Kasumi-1 (cell line): ENCODE measurements around the gene MPST.

Source experiments
- DNase-seq, 2 experiments: peaks; one replicate each; lab custom pipeline; 2025; lab: John Stamatoyannopoulos, UW

MPST gene

DNA sequence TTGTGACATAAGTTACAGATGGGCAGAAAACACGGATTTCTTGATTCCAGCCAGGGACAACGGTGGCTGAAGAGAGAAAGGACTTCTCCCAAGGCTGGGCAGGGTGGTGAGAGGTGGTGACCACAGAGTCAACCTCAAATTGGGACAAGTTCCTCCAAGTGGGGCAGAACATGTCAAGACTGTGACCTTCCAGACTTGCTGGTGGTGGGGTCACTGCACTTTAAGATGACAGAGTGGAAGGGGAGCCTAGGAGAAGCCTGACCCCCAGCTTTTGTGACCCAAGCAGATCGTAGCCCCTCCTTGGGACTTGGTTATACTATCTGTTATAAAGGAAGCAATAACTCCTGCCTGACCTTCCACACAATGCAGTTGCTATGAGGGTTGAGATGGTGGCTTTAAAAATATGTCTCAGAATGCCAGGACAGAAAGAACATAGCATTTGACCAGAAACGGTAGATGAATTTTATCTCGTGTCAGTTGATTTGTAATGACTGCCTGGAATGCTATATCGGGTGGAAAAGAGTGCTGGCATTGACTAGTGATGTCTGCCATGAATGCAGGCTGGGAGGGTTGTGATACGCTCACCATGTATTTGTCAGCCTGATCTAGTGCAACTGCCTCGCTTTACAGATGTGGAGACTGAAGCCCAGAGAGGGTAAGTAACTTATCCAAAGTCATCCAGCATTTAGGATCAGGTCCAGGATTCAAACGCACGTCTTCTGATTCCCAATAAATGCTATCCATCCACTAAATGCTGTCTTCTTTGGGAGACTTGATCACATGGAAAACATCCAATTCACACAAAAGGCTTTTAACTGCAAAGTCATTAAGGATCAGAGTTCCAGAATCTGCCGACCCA, 18.6 kb upstream of the MPST start:
- DNase-seq: no peak

DNA sequence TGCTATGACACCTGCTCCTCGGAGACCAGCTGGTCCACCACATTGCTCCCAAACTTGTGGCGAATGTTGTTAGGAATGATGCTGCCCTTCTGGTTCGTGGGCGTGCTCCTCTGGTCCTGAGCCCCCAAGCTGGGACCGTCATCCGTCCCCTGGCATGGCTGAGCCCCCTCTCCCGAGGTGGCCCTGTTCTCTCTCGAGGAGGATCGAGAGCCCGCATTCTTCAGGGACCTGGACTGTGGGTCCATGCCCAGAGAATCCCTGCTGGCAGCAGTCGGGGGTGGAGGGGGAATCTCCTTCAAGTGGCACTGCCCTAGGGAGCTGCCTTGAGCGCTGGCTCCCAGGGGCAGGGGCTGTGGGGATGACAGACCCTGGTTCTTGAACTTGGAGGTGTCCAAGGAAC, 17.7 kb upstream of the MPST start:
- no peak for DNase-seq

DNA sequence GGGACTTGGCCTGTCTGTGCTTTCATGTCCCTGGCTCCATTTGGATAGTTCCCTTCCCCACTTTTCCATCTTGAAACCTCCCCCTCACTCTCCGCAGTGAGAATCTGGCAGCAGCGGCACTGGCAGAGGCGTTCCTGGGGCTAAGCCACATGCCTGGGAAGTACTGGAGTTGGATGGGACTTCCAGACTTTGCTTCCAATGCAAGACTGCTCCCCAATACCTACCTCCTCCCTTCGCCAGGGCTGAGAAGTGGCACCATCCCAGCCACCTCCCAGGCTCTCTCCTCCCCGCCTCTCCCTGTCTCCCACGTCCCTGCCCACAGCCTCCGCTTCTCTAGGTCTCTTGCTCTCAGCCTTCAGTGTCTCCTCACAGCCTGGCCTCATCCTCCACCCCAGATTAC, 16.9 kb upstream of the MPST start:
- no peak for DNase-seq

DNA sequence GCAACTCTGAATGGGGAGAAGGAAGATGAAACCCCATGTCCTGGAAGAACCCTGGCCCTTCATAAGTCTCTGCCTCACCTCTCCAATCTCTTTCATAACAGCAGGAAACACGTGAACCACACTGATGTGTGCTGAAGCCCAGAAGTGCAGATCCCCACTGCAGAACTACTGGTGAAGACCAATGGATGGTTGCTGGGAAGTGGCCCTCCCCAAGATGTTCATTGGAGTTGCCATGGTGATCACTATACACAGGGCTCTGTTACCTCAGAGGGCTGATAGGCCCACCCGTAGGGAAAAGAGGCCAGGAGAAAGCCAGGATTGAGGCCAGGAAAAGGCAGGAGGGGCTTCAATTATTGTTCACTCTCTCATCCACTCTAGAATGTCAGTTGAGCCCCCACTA, 11.9 kb upstream of the MPST start:
- peak; percentile 5 to 30 for DNase-seq

DNA sequence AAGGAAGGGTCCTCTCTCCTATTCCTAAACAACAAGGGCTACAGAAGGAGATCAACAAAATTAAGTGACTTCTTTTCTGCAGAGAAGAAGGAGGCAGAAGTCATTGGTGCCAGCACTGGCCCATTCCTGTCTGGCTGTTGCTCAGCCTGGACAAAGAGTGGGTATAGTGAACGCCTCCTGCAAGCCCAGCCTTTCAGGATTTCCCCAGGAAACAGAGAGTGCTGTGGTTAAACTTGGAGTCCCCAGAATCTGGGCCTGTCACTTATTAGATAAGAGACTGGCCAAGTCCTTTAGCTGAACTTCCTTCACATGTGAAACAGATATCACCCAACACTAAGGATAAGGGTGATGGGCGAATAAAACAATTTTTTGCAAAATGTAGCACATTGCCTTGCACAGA, 11.2 kb upstream of the MPST start:
- peak; percentile 32 to 39 for DNase-seq

DNA sequence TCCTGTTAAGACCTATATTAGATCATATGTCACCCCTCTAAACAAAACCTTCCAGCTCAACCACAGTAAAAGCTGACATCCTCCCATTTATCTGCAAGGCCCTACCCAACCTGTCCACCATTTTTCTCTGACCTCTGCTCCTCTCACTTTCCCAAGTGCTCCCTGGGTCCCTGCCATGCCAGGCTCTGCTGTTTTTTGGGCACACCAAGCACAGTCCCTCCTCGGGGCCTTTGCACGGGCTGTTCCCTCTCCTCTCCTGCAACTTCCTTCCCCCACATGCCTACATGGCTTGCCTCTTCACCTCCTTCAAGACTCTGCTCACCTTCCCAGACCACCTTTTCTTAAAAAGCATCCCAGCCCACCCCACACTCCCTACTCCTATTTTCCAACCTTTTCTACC, 10.1 kb upstream of the MPST start:
- no peak for DNase-seq

DNA sequence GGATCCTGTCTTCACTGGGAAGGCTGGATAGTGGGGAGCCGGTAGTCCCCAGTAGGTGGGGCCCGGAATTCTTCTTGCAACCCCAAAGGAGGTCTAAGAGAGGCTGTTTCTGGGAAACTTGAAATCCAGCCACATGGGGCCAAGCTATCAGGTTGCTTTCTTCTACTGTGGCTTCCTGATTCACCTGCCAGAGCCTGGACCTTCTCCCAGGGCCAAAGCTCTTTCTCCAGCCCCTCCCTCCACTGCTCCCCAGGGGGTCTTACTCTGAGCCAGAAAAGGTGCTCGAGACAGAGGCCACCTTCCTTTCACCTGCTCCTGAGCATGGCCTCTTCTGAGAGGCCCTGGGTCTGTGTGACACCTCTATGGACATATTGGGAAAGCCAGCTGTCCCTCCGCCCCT, 9.4 kb upstream of the MPST start:
- no peak for DNase-seq

DNA sequence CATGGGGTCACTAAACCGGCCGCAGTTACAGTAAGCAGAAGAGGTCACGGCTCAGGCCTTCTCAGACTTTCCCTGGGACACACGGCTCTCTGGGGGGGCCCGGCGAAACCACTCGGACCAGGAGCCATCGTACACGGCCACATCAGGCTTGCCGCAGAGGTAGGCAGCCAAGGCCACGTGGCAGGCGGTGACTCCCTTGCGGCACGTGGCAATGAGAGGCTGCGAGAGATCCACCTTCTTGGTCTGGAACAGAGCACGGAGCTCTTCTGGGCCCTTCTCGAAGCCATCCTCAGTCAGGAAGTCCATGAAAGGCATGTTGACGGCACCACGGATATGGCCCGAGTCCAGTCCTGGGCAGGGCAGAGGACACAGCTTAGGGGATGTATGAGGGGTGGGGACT, 8.6 kb upstream of the MPST start:
- no peak for DNase-seq

DNA sequence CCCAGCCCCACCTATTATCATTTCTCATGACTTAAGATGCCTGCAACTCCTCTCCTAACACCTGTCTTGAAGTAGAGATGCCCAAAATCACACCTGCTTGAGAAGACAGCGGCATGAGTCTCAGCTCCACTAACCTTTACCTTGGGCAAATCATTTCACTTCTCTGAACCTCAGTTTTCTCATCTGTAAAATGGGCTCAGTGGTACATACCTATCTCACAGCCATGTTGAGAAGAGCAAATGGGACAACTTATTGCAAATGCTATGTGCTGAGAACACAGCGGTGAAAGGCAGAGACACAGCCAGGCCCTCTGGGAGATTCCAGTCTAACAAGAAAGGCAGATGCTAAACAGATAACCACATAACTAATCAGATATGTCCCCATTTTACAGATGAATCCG, 8.1 kb upstream of the MPST start:
- DNase-seq: no peak

DNA sequence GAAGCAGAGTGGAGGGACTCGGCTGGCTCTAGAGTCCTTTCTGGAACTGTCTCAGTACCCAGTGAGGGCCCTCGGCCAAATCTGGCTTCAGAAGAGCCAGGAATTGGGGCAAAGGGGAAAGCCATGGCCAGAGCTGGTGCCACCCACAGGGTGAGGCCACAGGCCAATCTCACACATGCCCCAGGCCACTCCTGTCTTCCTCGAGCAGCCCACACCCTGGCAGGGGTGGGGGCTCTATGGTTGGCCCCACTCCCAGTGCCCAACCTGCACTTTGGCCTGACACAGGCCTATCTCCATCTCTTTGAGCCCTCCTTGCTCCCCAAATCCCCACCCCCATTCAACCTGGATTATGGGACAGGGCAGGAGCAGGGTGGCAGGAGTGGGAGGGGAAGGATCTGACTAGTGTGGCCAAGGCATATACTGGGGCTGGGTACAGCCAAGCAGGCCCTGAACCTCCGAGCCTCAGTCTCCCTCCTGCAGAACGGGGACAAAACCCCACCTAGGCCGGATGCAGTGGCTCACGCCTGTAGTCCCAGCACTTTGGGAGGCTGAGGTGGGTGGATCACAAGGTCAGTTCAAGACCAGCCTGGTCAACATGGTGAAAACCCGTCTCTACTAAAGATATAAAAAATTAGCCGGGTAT, 7.2 kb upstream of the MPST start:
- DNase-seq: no peak

DNA sequence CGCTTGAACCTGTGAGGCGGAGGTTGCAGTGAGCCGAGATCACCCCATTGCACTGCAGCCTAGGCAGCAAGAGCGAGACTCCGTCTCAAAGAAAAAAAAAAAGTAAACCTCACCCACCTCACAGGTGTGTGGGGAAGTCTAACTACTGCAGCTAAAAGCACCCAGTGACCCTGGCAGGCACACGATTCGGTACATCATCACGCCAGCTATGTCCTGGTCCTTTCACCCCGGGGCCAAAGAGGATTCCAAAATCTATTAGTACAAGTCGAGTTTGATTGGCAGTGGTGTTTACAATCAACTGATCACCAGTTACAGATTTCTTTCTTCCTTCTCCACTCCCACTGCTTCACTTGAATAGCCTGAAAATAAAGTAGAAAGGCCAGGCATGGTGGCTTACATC, 6.6 kb upstream of the MPST start:
- no peak for DNase-seq

DNA sequence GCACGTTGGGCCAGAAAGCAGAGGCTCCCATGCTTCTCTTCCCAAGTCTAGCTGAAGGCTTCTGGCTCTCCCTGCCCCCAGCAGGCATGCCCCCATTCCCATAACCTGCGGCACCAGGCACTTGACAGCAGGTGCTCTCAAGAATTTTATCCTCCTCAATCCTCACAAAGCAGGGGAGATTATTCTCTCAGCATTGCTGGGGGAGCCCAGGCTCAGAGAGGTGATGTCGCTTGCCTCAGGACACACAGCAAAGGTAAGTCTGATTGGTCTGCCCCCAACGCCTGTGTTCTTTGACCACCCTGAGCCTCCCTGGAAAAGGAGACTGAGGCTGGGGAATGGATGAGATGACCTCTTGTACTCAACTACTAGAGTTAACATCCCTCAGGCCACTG, 5.1 kb upstream of the MPST start:
- no peak for DNase-seq

DNA sequence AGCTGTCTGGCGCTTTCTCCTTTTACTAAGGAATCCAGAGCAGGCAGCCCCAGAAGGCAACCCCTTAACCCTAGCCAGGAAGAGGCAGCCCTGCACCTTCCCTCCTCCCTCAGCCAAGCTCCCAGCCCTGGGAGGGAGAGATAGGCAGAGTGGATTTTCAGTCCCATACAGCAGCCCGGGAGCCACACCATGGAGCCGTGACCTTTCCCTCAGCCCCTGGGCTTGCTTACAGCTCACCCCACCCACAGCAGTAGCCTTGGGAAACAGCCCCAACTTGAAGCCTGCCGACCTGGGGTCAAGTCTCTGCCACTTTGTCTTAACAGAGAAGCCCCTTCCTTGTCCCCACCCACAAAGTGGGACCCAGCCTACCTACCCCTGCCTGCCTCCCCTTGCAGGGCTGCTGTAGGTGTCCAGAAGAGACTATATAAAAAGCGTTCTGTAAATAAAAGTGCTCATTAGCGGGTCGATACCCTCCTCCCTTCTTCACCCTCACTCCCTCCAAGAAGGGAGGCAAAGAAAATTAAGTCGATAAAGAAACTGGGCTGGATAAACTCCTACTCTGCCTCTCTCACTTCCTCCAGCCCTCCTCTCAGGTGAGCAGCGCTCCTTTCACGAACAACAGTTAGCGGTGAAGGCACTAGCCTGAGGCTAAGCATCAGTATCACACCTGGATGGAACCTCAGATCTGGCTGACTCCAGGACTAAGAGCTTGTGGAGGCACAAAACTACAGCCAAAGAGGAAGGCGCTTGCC, 4.5 kb upstream of the MPST start:
- DNase-seq: no peak

DNA sequence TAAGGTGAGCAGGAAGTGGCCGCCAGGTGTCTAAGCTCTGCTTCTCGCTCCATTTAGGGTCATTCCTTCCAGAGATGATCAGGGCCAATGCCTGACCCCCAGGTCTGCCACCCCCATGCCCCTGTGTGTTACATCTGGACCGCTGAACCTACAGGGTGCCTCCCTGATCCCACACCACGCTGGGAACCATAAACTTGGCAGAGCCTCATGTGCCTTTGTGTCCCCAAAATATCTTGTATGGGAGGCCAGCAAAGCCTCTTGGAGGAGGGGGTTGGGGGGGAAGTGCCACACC, 4.0 kb upstream of the MPST start:
- no peak for DNase-seq

DNA sequence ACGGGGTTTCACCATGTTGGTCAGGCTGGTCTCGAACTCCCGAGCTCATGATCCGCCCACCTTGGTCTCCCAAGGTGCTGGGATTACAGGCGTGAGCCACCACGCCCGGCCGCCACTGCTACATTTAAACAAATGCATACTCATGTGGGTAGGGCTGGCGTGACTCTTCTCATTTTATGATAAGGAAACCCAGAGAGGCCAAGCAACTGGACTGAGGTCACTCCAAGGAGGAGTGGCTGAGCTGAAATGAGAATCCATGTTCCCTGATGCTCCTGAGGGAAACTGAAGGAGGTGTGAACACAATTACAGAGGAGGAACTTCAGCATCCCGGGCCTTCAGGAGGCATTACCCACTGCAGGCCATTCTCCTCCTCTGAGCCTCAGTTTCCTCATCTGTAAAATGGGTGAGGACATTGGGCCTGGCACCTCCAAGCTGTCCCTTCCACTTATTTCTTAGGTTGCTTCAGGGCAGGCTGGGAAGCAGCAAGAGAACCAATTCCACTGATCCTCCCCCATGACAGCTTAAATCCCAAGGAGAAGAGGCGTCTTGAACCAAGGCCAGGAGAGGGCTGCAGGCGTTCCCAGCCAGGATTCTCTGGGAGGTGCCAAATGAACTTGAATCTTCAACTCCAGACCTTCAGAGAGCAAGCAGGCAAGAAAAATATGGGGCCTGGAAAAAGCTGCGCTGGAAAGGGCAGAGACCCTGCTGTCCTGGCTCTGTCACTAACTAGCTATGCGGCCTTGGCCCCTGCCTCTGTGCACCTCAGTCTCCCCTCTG, 3.2 kb upstream of the MPST start:
- no peak for DNase-seq

DNA sequence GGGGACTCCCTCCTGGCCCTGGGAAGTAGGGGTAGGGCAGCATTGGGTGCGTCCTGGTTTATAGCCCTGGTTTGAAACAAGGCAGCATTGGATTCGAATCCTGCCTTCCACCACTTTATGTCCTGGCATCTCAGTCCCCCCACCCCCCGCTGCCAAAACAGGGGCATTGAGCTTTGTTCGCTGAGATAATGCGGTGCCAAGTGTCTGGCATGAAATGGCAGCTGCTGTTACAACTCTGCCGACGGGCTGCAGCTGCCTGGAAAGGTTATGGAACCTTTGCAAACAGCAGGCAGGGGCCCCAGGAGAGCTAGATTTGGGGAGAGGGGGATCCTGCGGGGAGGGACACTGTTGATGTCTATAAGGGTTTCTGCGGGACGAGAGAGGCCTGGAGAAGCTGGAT, 2.2 kb upstream of the MPST start:
- no peak for DNase-seq

DNA sequence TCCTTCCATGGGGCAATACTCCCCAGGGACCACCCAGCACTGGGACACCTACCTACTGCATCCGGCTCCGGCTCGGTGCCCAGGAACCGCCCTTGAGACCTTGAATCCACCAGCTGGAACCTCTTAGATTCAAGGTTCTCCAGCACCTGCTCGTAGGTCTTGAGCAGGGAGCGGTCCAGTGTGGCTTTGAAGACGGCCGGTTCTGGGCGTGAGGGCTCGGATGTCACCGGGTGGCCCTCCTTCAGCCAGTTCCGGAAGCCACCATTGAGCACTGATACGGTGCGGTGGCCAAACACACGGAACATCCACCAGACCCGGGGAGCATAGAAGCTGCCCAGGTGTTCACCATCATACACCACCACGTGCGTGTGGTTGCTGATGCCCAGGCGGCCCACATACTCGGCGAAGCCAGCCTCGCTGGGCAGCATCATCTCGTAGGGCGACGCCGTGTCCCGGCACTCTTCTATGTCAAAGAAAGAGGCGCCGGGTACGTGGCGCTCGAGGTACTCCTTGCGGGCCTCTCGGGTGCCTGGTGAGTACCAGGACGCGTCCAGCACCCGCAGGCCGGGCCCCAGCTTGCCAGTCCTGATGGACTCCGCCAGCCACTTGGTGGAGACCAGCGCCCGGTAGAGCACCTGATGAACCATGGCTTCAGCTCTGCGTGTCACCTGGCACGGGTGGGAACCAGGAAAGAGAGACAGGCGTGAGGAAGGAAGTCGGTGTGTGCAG, 1.3 kb upstream of the MPST start:
- no peak for DNase-seq

DNA sequence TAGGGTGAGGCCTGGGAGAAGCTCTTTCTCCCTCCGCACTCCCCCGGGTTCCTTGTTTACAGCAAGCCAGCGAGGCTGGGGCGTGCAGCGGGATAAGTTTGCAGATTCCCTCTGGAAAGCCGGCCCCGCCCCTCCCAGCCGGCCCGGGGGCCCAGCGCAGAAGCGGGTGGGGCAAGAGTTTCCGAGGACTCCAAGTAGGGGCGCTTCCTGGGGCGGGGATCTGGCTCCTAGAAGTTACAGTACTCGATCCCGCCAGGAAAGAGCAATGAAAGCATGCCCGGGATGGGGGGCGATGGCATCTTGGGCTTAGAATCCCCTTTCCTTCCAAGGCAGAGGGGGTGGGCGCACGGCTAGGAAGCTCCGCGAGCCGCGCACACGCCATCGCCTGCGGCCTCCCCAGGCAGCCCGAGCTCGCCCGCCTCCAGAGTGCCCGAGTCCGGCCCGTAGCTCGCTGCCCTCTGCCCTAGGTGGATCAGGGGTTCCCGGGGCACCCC, 680 bp upstream of the MPST start:
- peak in 1 of 2 experiments; percentile 66 for DNase-seq

DNA sequence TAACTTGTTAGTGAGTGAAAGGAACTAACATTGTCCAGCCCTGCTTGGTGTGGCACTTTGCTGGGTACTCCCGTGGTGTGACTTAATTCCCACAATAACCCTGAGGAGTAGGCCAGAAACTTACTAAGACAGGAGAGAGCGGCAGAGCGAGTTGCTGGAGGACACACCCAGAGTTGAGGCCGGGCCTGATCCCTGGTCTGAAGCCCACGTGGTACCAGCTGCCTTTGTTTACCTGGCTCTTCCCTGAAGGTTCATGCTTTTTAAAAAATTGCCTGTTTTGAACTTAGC, 594 bp downstream of the MPST start:
- peak; percentile 65 to 69 for DNase-seq

DNA sequence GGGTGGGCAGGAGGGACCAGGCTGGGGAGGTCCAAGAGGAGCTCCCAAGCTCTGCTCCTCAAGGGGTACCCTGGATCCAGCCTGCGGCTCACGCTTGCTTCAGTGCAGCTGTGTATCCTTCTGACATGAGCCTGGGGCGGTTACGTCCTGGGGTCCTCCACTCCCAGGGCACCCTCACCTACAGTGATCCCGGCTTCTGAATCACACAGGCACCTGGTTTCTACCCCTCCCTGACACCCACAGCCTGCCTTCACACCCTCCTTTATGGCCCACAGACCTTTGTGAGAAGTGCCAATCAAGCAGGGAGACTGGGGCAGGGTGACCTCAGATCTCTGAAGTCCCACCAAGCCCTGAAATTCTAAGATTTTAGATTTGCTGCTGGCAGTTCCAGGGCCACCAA, 1.5 kb downstream of the MPST start:
- no peak for DNase-seq

DNA sequence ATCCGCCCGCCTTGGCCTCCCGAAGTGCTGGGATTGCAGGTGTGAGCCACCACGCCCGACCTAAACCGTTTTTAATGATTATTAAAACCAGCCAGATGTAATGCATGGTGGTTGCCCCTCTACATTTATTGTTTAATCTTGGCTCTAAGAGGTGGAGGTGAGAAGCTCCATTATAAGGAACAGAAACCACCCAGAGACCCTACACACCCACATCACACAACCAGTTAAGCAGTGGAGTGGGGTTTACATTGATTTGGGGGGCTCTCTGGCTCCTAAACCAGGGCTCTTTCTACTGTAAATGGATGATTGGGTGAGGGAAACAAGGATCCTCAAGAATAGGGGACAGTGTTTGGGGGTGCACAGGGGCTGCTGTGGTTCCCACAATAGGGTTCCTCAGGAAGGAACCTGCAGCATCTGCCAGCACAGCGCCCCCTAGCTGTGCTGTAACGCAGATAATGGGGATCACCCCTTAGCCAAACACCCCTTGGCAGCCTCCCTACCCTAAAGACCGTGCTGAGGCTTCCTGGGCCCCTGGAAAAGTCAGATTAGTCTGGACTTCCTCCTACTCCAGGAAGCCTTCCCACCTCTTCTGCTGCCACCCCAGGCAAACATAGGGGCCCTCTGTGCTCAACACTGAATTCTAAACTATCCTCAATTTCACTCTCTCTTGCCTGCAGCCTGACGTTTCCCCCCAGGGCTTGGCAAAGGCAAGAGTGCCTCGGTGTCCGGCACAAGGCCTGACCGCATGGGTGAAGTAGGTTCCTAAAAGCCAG, 2.4 kb downstream of the MPST start:
- peak; percentile 33 to 45 for DNase-seq
